Ovary (tissue), 3 donors: ENCODE data around the gene DAPK1.

ENCODE experiments used
- EP300 ChIP-seq: sonication (generic); formaldehyde crosslinking; IDR thresholded peaks from one replicate; pipeline ENCODE4 v1.6.1; 2017; ENCODE audit warnings: antibody characterized with exemption
- POLR2A ChIP-seq: fragments of 450-650 bp; IDR thresholded peaks from one replicate; pipeline ENCODE4 v1.6.1; 2017; ENCODE audit warnings: antibody characterized with exemption, mild to moderate bottlenecking, moderate library complexity
- TF ChIP-seq, protein P1 (sequence below), 3 donors: fragments of 450-650 bp in 2 of 3; fragments of 200-600 bp in 1 of 3; IDR thresholded peaks; one replicate each; pipeline versions ENCODE4 v1.5.1 to v1.8.0; 2016 to 2022; ENCODE audit warnings: antibody characterized with exemption in 3 of 3, mild to moderate bottlenecking in 1 of 3
- donor health status: DM: no; HTN: no; CAD: no.

GRCh38 chr9:87751423-87751822, 253.8 kb downstream of the DAPK1 start:
- TF ChIP-seq POLR2A, result no peak
- TF ChIP-seq, protein P1, sequence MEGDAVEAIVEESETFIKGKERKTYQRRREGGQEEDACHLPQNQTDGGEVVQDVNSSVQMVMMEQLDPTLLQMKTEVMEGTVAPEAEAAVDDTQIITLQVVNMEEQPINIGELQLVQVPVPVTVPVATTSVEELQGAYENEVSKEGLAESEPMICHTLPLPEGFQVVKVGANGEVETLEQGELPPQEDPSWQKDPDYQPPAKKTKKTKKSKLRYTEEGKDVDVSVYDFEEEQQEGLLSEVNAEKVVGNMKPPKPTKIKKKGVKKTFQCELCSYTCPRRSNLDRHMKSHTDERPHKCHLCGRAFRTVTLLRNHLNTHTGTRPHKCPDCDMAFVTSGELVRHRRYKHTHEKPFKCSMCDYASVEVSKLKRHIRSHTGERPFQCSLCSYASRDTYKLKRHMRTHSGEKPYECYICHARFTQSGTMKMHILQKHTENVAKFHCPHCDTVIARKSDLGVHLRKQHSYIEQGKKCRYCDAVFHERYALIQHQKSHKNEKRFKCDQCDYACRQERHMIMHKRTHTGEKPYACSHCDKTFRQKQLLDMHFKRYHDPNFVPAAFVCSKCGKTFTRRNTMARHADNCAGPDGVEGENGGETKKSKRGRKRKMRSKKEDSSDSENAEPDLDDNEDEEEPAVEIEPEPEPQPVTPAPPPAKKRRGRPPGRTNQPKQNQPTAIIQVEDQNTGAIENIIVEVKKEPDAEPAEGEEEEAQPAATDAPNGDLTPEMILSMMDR (IDR thresholded peaks at IDR 0.05), result no peak
- no peak for TF ChIP-seq EP300
